ENCODE measurements around the gene IPO9. TPM values are rescaled to one million over a fixed set of nuclear protein-coding genes. Genes with fewer than 3 reads are reported as not detected.

The IPO9 gene
- total RNA-seq, 1 experiment from 2014 or later = 80.6 TPM

GRCh38 chr1:201885531-201886075 is 56.6 kb downstream of the IPO9 start:
- ChIA-PET CTCF (interaction anchor here (4.2 kb wide), 1 partner anchor 10 kb away, joined by 27 read pairs; no protein-coding TSS in a partner anchor), POLR2A (interaction anchor here (1.1 kb wide), 1 partner anchor 10 kb away, joined by 3 read pairs; no protein-coding TSS in a partner anchor), RAD21 (ENCODE audit: low non-redundant PET in 1 of 2, low total read pairs in 2 of 2, uncharacterized antibody in 2 of 2, unreplicated experiment in 2 of 2) (no interaction called here)
- Histone ChIP-seq H2AFZ (ENCODE audit: low read depth, low read length, poor library complexity, severe bottlenecking) (no peak overlapping the region), H3K9me2 (ENCODE audit: insufficient read depth) (no peaks in the 10 kb centered on the region), H3K9ac (ENCODE audit: low read length) (peak overlapping the region; percentile 39), H3K9me3 (ENCODE audit: control insufficient read depth in 1 of 2, insufficient read depth in 1 of 2, low read depth in 1 of 2, low read length in 2 of 2) (no peaks in the 10 kb centered on the region), H3K4me1 (ENCODE audit: control insufficient read depth in 1 of 2, insufficient read depth in 2 of 2, low read length in 2 of 2) (peaks cover 49 to 74% of the 10 kb centered on the region in 2 experiments), H3K79me2 (ENCODE audit: insufficient read depth, low read length) (no peaks in the 10 kb centered on the region), H3K4me2 (ENCODE audit: low read length) (peak overlapping the region; percentile 54), H3K36me3 (ENCODE audit: control insufficient read depth in 1 of 2, insufficient read depth in 2 of 2, low read length in 2 of 2) (no peaks in the 10 kb centered on the region), H3K27me3 (ENCODE audit: insufficient read depth, low read length) (no peaks in the 10 kb centered on the region), H4K20me1 (ENCODE audit: insufficient read depth) (no peaks in the 10 kb centered on the region), H3K4me3 (replicated peaks in 1 of 2; ENCODE audit: low read depth in 1 of 2, low read length in 2 of 2) (no peak overlapping the region), H3K27ac (ENCODE audit: low read depth, low read length) (peak overlapping the region; percentile 47; the same call in 1 of the 2 replicates)
- TF ChIP-seq TCF7L2 (IDR thresholded peaks at IDR 0.05; ENCODE audit: borderline replicate concordance, extremely low read depth, insufficient read depth, insufficient read length) = no peak
- peak; percentile 58 for TF ChIP-seq POLR2AphosphoS5 (IDR thresholded peaks at IDR 0.05; ENCODE audit: low read depth, low read length)
- ATAC-seq (peak; percentile 35; the same call in 1 of the 2 replicates), DNase-seq (ENCODE audit: low read depth, low spot score) (peak; percentile 26)
- intact Hi-C loops (cut with micrococcal nuclease) = loop anchor here (5.0 kb wide), 1 partner anchor 237 kb away; the partner anchor contains the start of gene GPR37L1
- BruUV-seq (replicated peaks) = no TSS peak

GRCh38 chr1:201886103-201886885 is 57.3 kb downstream of the IPO9 start:
- no peak for TF ChIP-seq SP1 (IDR thresholded peaks at IDR 0.05; ENCODE audit: low read depth)
- TF ChIP-seq JUND (IDR thresholded peaks at IDR 0.05) = no peak
- TF ChIP-seq YY1 (IDR thresholded peaks at IDR 0.05; ENCODE audit: extremely low read depth, insufficient replicate concordance, low read depth, low read length) = no peak
- no peak for TF ChIP-seq ZFX (IDR thresholded peaks at IDR 0.05)
- TF ChIP-seq, protein P1, sequence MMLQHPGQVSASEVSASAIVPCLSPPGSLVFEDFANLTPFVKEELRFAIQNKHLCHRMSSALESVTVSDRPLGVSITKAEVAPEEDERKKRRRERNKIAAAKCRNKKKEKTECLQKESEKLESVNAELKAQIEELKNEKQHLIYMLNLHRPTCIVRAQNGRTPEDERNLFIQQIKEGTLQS (IDR thresholded peaks at IDR 0.05) = no peak
- TF ChIP-seq, protein P2, sequence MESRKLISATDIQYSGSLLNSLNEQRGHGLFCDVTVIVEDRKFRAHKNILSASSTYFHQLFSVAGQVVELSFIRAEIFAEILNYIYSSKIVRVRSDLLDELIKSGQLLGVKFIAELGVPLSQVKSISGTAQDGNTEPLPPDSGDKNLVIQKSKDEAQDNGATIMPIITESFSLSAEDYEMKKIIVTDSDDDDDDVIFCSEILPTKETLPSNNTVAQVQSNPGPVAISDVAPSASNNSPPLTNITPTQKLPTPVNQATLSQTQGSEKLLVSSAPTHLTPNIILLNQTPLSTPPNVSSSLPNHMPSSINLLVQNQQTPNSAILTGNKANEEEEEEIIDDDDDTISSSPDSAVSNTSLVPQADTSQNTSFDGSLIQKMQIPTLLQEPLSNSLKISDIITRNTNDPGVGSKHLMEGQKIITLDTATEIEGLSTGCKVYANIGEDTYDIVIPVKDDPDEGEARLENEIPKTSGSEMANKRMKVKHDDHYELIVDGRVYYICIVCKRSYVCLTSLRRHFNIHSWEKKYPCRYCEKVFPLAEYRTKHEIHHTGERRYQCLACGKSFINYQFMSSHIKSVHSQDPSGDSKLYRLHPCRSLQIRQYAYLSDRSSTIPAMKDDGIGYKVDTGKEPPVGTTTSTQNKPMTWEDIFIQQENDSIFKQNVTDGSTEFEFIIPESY (IDR thresholded peaks at IDR 0.05; ENCODE audit: extremely low read depth, insufficient replicate concordance, low read length) = no peak
- no peak for TF ChIP-seq CTCF (IDR thresholded peaks at IDR 0.05 in 2 of 3, conservative IDR thresholded peaks at IDR 0.05 in 1 of 3; ENCODE audit: borderline replicate concordance in 1 of 3, insufficient read depth in 1 of 3, low read depth in 2 of 3, low read length in 2 of 3)
- TF ChIP-seq, protein P3, sequence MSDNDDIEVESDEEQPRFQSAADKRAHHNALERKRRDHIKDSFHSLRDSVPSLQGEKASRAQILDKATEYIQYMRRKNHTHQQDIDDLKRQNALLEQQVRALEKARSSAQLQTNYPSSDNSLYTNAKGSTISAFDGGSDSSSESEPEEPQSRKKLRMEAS (IDR thresholded peaks at IDR 0.05) = no peak
- no peak for TF ChIP-seq EGR1 (IDR thresholded peaks at IDR 0.05; ENCODE audit: low read depth)
- TF ChIP-seq POLR2A (IDR thresholded peaks at IDR 0.05; ENCODE audit: borderline replicate concordance, extremely low read depth, insufficient read depth, insufficient read length) = no peak
- no peak for TF ChIP-seq EZH2phosphoT487 (IDR thresholded peaks at IDR 0.05; ENCODE audit: borderline replicate concordance)
- BruUV-seq (replicated peaks) = no TSS peak
- H3K27ac ChIP-seq (ENCODE audit: low read depth, low read length) = no peak overlapping the region
- CTCF ChIA-PET = interaction anchor here (1.0 to 4.2 kb wide), 3 partner anchors 9 to 10 kb away, joined by 7 to 27 read pairs (median 9); no protein-coding TSS in a partner anchor
- peaks cover 49 to 69% of the 10 kb centered on the region in 2 experiments for H3K4me1 ChIP-seq (ENCODE audit: control insufficient read depth in 1 of 2, insufficient read depth in 2 of 2, low read length in 2 of 2)
- no peaks in the 10 kb centered on the region for H3K79me2 ChIP-seq (ENCODE audit: insufficient read depth, low read length)
- RAD21 ChIA-PET (ENCODE audit: low non-redundant PET in 1 of 2, low total read pairs in 2 of 2, uncharacterized antibody in 2 of 2, unreplicated experiment in 2 of 2) = no interaction called here
- no peaks in the 10 kb centered on the region for H3K9me2 ChIP-seq (ENCODE audit: insufficient read depth)
- DNase-seq (ENCODE audit: low read depth, low spot score) (no peak), ATAC-seq (no peak)
- no peak overlapping the region for H3K4me3 ChIP-seq (replicated peaks in 1 of 2; ENCODE audit: low read depth in 1 of 2, low read length in 2 of 2)
- no peak overlapping the region for H2AFZ ChIP-seq (ENCODE audit: low read depth, low read length, poor library complexity, severe bottlenecking)
- no peak overlapping the region for H3K9ac ChIP-seq (ENCODE audit: low read length)
- no peak overlapping the region for H3K4me2 ChIP-seq (ENCODE audit: low read length)
- H3K27me3 ChIP-seq (ENCODE audit: insufficient read depth, low read length) = no peaks in the 10 kb centered on the region
- H4K20me1 ChIP-seq (ENCODE audit: insufficient read depth) = no peaks in the 10 kb centered on the region
- no peaks in the 10 kb centered on the region for H3K9me3 ChIP-seq (ENCODE audit: control insufficient read depth in 1 of 2, insufficient read depth in 1 of 2, low read depth in 1 of 2, low read length in 2 of 2)
- intact Hi-C loops (cut with micrococcal nuclease) = loop anchor here (5.0 kb wide), 1 partner anchor 236 kb away; the partner anchor contains the start of gene GPR37L1
- H3K36me3 ChIP-seq (ENCODE audit: control insufficient read depth in 1 of 2, insufficient read depth in 2 of 2, low read length in 2 of 2) = no peaks in the 10 kb centered on the region
- POLR2A ChIA-PET = interaction anchor here (1.1 kb wide), 1 partner anchor 9 kb away, joined by 3 read pairs; no protein-coding TSS in a partner anchor
